ENCODE data around the gene MEOX2.

Gene MEOX2

GRCh38 chr7:15682111-15682510, 4.4 kb downstream of the MEOX2 start:
- FAIRE-seq (no peak), DNase-seq (ENCODE audit: extremely low spot score, insufficient read length, low read depth) (no peak)

- no peak for DNase-seq (ENCODE audit: extremely low spot score, insufficient read length, low read depth)
- FAIRE-seq = no peak
Observed at GRCh38 chr7:15681631-15682030, 4.9 kb downstream of the MEOX2 start.

GRCh38 chr7:15681186-15681585, 5.3 kb downstream of the MEOX2 start:
- DNase-seq (ENCODE audit: extremely low spot score, insufficient read length, low read depth) (no peak), FAIRE-seq (no peak)

- no peak for FAIRE-seq
- DNase-seq (ENCODE audit: extremely low spot score, insufficient read length, low read depth) = no peak
Observed at GRCh38 chr7:15680446-15680845, 6.0 kb downstream of the MEOX2 start.

DNA sequence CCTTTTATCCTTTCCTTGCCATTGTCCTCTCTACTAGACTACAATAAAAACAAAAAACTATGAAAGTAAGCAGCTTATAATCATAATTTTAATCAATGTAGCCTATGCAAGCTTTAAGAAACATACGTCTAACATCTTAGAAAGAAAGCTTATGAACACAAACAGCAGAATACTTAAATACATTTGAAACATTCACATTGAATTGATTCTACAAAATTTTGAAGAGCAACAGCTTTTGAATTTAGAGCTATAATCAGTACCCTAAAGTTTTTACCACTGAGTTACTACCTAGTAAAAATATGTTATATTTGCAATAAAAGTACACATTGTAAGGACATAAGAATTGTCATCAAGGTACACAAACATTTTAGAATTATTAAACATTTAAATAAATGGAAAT, 7.2 kb downstream of the MEOX2 start:
- FAIRE-seq (no peak), DNase-seq (ENCODE audit: extremely low spot score, insufficient read length, low read depth) (no peak)

GRCh38 chr7:15678653-15679052, 7.8 kb downstream of the MEOX2 start:
- DNase-seq (ENCODE audit: extremely low spot score, insufficient read length, low read depth) (no peak), FAIRE-seq (no peak)

DNA sequence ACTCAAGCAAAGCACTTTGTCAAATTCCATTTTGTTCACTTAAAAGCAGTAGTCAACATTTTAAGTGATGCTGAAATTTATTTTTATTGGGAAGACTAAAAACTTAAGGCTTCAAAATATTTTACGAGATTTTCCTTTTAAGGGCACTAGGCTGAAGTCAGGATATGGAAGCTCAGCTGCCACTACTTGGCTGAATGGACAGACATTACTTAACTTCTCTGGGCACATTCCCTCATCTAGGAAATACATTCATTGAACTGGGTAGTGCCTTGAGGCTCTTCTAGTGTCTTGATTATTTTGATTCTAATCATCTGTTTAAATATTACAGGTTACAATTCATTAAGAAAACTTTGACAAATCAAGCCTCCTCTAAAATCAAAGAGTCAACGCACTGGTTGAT, 11.1 kb downstream of the MEOX2 start:
- no peak for FAIRE-seq
- DNase-seq (ENCODE audit: extremely low spot score, insufficient read length, low read depth) = no peak

- DNase-seq (ENCODE audit: extremely low spot score, insufficient read length, low read depth) (no peak), FAIRE-seq (no peak)
Observed at GRCh38 chr7:15674586-15674985, 11.9 kb downstream of the MEOX2 start.

DNA sequence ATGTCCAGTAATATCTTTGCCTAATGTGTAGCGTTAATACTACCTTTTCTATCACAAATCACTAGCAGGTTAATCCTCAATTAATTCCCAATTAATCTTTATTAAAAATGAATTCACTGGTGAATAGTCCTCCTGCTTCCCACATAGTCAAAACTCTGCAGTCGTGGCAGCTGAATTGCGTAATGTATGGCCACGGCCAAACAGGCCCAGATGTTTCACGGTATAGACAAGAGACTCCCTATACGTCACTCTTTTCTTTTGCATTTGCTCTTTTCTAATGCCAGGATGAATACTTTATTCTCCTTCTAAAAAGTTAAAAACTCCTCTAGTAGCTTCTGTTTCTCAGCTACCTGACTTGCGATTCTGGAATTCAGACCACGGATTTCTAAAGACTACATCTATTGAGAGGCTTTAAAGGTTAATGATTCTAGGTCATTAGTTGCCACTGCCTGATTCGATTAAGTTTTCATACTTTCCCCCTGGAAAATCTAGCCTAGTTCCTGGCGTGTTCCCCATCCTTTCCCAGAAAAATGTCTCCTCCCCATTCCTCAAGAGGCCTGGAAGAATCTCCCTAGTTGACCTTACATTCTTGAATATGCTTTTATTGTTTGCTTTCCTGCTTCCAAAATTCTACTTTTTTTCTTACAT, 16.9 kb downstream of the MEOX2 start:
- DNase-seq (ENCODE audit: extremely low spot score, insufficient read length, low read depth) = no peak
- no peak for FAIRE-seq

- no peak for FAIRE-seq
Observed at GRCh38 chr7:15667991-15668390, 18.5 kb downstream of the MEOX2 start.

GRCh38 chr7:15662451-15662850, 24.0 kb downstream of the MEOX2 start:
- FAIRE-seq = no peak
- DNase-seq (ENCODE audit: extremely low spot score, insufficient read length, low read depth) = no peak

More at GRCh38 chr7:15667991-15668390, 18.5 kb downstream of the MEOX2 start:
- no peak for DNase-seq (ENCODE audit: extremely low spot score, insufficient read length, low read depth)

- FAIRE-seq (no peak), DNase-seq (ENCODE audit: extremely low spot score, insufficient read length, low read depth) (no peak)
Observed at GRCh38 chr7:15658247-15658646, 28.2 kb downstream of the MEOX2 start.

GRCh38 chr7:15652776-15653290, 33.6 kb downstream of the MEOX2 start:
- FAIRE-seq (no peak), DNase-seq (ENCODE audit: extremely low spot score, insufficient read length, low read depth) (no peak)

DNA sequence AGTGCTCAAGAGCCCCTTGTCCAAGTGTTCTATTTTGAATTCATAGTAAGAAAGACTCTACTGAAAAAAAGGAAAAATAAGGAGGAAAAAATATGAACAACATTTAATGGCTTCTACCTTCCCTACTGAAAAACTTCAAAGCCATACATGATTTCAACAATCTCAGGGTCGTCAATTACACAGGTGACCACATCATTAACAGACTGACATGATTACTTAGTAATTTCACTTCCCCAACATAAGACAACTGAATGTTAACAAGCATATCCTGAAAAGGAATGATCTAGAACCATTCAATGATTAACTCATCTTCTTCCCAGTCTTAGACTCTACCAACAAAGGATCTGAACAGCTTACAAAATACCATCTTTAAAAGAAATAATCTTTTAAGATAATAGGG, 34.8 kb downstream of the MEOX2 start:
- no peak for FAIRE-seq

GRCh38 chr7:15650787-15651186, 35.7 kb downstream of the MEOX2 start:
- DNase-seq (ENCODE audit: extremely low spot score, insufficient read length, low read depth) (no peak), FAIRE-seq (no peak)

More for the DNA sequence above, 34.8 kb downstream of the MEOX2 start:
- no peak for DNase-seq (ENCODE audit: extremely low spot score, insufficient read length, low read depth)

DNA sequence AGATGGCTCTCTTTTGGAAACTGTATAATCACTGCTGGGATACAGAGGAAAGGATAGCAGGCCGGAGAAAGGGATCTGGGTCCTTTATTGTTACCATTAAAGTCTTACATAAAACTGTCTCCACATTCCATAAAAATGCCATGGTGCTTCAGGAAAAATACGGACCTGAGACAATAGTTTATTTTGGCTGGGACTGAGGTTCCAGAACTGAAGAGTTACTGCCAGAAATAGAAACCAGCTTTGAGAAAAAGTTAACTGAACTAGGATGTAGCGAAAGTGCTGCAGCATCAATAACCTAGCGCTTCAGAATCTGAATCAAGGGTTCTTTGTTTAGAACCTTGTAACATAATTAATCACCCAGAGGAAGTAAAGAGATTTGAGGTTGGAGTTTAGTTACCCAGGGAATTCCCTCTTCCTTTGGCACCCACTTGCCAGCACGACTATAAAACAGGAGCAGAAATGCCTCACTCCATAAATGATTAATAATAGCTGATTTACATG, 38.0 kb downstream of the MEOX2 start:
- DNase-seq (ENCODE audit: extremely low spot score, insufficient read length, low read depth) = no peak
- FAIRE-seq = no peak

DNA sequence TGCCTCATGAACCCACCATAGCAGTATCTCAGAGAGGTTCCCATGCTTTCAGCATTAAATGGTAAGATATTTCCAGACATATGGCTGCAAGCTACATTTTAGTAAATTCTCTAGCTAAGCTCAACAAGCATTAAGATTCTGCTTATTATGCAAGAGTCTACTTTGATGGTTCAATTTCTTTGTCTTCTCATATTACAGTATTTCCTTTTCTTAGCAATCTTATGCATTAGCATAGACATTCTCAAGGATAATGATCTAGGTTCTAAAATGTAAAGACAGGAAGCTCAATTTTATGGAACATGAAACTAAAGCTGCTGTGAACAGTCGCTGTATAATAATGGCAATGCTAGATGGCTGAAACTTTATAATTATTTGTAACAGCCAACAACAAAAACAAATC, 39.2 kb downstream of the MEOX2 start:
- no peak for DNase-seq (ENCODE audit: extremely low spot score, insufficient read length, low read depth)
- FAIRE-seq = no peak

DNA sequence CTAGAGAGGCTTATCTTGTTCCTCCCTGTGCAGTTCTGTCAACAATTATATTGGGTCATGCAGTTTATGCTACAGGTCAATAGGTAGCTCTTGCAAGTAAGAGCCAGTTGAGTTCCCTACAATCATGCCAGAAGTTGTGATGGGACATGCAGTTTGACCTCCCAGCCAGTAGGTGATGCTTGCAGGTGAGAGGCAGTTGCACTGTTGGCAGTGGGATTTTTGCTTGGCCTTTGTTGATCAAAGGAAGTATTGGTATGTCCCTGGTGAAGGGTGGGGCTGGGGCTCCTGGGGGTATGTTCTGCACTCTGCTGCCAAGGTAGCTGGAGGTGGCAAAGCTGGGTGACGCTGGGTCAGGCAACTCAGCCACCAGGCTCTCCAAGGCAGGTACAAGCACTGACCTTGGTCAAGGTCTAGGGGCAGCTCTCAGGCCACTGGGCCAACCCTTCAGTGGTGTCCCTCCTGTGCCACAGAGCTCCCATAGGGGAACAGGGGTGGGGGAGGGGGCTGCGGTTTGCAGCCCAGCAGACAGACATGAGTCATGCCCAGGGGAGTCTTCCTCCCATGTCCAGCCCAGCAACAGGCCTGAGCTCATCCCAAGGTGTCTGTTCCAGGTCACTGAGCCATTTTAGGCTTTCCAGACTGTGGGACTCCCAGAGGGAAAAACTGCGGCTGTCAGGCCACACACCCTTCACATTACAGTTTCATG, 43.3 kb downstream of the MEOX2 start:
- no peak for DNase-seq (ENCODE audit: extremely low spot score, insufficient read length, low read depth)
- FAIRE-seq = no peak

GRCh38 chr7:15628876-15629275, 57.6 kb downstream of the MEOX2 start:
- DNase-seq (ENCODE audit: extremely low spot score, insufficient read length, low read depth) (no peak), FAIRE-seq (no peak)

DNA sequence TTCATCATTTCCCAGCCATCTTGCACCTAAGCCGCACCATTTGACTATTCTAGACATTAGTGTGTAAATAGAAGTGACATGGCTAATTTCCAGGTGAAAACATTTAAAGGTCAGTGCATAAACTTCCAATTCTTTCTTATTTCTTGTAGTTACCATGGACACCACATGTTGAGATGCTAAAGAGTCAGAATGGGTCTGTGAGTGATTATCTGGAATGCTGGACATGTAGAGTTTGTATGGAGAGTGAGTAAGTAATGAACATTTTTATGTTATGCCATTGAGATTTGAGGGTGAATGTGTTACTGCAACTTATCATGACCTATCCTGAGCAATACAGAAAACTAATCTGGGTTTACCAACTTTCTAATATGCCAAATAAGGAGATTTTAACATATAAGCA, 60.4 kb downstream of the MEOX2 start:
- DNase-seq (ENCODE audit: extremely low spot score, insufficient read length, low read depth) = no peak
- FAIRE-seq = no peak

- DNase-seq (ENCODE audit: extremely low spot score, insufficient read length, low read depth) = no peak
- FAIRE-seq = no peak
Observed at GRCh38 chr7:15625466-15625865, 61.0 kb downstream of the MEOX2 start.

All from GM18507 (cell line).